ENCODE results near the gene EYS. TPM values are rescaled to one million over a fixed set of nuclear protein-coding genes. Genes with fewer than 3 reads are reported as not detected.

EYS gene
- total and polyA plus RNA-seq, 2 of the 8 experiments (the other 6 are each of a cell fraction or from before 2014, with no cell fraction given) = 0.05 to 0.13 TPM

DNA sequence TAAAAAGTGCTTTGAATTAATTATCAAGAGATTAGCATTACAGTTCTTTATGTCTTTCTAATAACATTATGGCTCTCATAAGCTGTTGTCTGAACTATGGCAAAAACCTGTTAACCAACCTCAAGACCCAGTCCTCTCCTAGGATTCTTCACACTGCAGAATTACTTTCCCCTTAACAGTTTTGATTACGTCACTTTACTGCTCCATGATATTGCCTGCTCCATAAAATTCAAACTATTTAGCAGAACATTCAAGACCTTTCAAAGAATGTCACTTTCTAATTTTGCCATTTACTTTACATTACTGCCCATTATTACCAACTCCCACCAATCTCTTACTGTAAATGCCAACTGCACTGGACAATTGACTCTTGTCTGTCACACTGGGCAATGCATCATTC, 1227.9 kb downstream of the EYS start:
- no peak for FAIRE-seq
- no peaks in the 10 kb centered on the region for H3K23me2 ChIP-seq (ENCODE audit: low read depth, low read length)

More for the DNA sequence above, 1227.9 kb downstream of the EYS start:
- Histone ChIP-seq H3K9ac (replicated peaks in 1 of 4; ENCODE audit: extremely low read depth in 1 of 4, low read depth in 3 of 4, low read length in 3 of 4) (no peak overlapping the region), H3K27ac (ENCODE audit: low read depth, low read length) (no peak overlapping the region), H3K4me3 (ENCODE audit: extremely low read depth in 1 of 4, insufficient read depth in 2 of 4, low read depth in 3 of 4, low read length in 4 of 4) (no peak overlapping the region), H2BK5ac (ENCODE audit: low read depth, low read length) (no peak overlapping the region), H2BK12ac (ENCODE audit: low read depth, low read length) (no peak overlapping the region), H2AFZ (ENCODE audit: low read length) (no peak overlapping the region), H4K8ac (ENCODE audit: extremely low read depth, insufficient read depth, low read length) (no peak overlapping the region), H2AK5ac (ENCODE audit: low read depth, low read length) (no peak overlapping the region), H3K4me2 (ENCODE audit: insufficient read depth in 1 of 2, low read depth in 2 of 2, low read length in 2 of 2) (no peak overlapping the region), H3K4ac (replicated peaks; ENCODE audit: insufficient read length, low read depth, low read length) (no peak overlapping the region), H4K20me1 (replicated peaks in 1 of 2; ENCODE audit: control insufficient read depth in 1 of 2, insufficient read depth in 2 of 2, low read length in 2 of 2) (no peaks in the 10 kb centered on the region), H3K18ac (ENCODE audit: extremely low read depth, low read length) (no peak overlapping the region), H3K4me1 (replicated peaks in 1 of 4; ENCODE audit: control insufficient read depth in 3 of 4, insufficient read depth in 4 of 4, low read length in 3 of 4) (peaks cover 0 to 3% (median 0%) of the 10 kb centered on the region in 4 experiments; a peak in 1 of 7 replicates), H3K27me3 (replicated peaks in 1 of 4; ENCODE audit: control insufficient read depth in 3 of 4, extremely low read depth in 1 of 4, insufficient read depth in 3 of 4, low read length in 3 of 4) (no peaks in the 10 kb centered on the region), H3K79me2 (ENCODE audit: control insufficient read depth in 1 of 2, insufficient read depth in 2 of 2, low read length in 2 of 2) (no peaks in the 10 kb centered on the region), H3K36me3 (ENCODE audit: control insufficient read depth in 2 of 4, insufficient read depth in 4 of 4, low read length in 3 of 4) (no peaks in the 10 kb centered on the region), H2BK120ac (replicated peaks; ENCODE audit: low read depth, low read length) (no peak overlapping the region), H2BK15ac (ENCODE audit: low read length) (no peak overlapping the region), H4K5ac (ENCODE audit: insufficient read length, low read depth, low read length) (no peak overlapping the region), H3K9me3 (ENCODE audit: insufficient read depth in 2 of 2, low read depth in 1 of 2, low read length in 1 of 2) (no peaks in the 10 kb centered on the region), H3K56ac (replicated peaks; ENCODE audit: insufficient read length, low read depth, low read length) (no peak overlapping the region), H2BK20ac (ENCODE audit: low read length) (no peak overlapping the region), H3K14ac (ENCODE audit: insufficient read length) (no peak overlapping the region), H3K23ac (ENCODE audit: insufficient read length) (no peak overlapping the region), H3K79me1 (ENCODE audit: low read depth, low read length) (no peaks in the 10 kb centered on the region), H4K91ac (replicated peaks; ENCODE audit: insufficient read length, low read length) (no peak overlapping the region)
- ChIA-PET CTCF (ENCODE audit: partially characterized antibody) (interaction anchor here (1.6 kb wide), 1 partner anchor 26 kb away, joined by 6 read pairs; no protein-coding TSS in a partner anchor), POLR2A (ENCODE audit: partially characterized antibody) (no interaction called here)
- 93% methylated on average over 1 of the region's 1 CpG; no CpG with 5 or more reads in 1 of the 2 experiments for WGBS, 2 experiments (ENCODE audit: extremely low coverage in 1 of 2, insufficient coverage in 1 of 2, insufficient read length in 1 of 2, insufficient replicate concordance in 2 of 2, low coverage in 1 of 2, low lambda C conversion rate in 2 of 2, missing lambda C conversion rate in 1 of 2)
- TF ChIP-seq, protein P1, sequence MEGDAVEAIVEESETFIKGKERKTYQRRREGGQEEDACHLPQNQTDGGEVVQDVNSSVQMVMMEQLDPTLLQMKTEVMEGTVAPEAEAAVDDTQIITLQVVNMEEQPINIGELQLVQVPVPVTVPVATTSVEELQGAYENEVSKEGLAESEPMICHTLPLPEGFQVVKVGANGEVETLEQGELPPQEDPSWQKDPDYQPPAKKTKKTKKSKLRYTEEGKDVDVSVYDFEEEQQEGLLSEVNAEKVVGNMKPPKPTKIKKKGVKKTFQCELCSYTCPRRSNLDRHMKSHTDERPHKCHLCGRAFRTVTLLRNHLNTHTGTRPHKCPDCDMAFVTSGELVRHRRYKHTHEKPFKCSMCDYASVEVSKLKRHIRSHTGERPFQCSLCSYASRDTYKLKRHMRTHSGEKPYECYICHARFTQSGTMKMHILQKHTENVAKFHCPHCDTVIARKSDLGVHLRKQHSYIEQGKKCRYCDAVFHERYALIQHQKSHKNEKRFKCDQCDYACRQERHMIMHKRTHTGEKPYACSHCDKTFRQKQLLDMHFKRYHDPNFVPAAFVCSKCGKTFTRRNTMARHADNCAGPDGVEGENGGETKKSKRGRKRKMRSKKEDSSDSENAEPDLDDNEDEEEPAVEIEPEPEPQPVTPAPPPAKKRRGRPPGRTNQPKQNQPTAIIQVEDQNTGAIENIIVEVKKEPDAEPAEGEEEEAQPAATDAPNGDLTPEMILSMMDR (IDR thresholded peaks at IDR 0.05; ENCODE audit: control extremely low read depth in 1 of 3, insufficient read depth in 1 of 3, low read depth in 1 of 3, low read length in 3 of 3) = no peak
- no peak for TF ChIP-seq ASH2L (IDR thresholded peaks at IDR 0.05; ENCODE audit: low read length)
- no peak for DNase-seq (ENCODE audit: low read depth in 1 of 2, low spot score in 2 of 2)

All from H1 (cell line).